SK-N-SH (cell line): Measurements from ENCODE around the gene S100A8. TPM values are rescaled to one million over a fixed set of nuclear protein-coding genes. Genes with fewer than 3 reads are reported as not detected.

Experiments used
- CTCF ChIA-PET: fragments of 300-600, 350-600 bp; formaldehyde crosslinking; extraction: SDS; loops from one replicate; lab custom pipeline; 2021; lab: Yijun Ruan, JAX
- POLR2A ChIA-PET: fragments of 350-600 bp; sonication (Branson Sonifier 250); formaldehyde crosslinking; extraction: SDS; loops from one replicate; lab custom pipeline; 2020; ENCODE audit warnings: antibody characterized with exemption, inconsistent platforms; lab: Yijun Ruan, JAX
- DNase-seq: peaks from one replicate; pipeline ENCODE4 v3.0.0; 2012
- H2AFZ ChIP-seq: fragments of 200-600 bp; sonication (generic); 2 replicates; pipeline ENCODE4 v1.8.1; 2016; ENCODE audit warnings: antibody characterized with exemption, mild to moderate bottlenecking, low read depth
- H3F3A ChIP-seq: fragments of 200-600 bp; sonication (generic); replicated peaks from 2 replicates; pipeline ENCODE3; 2016; ENCODE audit warnings: antibody characterized with exemption, mild to moderate bottlenecking; ENCODE audit not compliant: insufficient read depth
- H3K27ac ChIP-seq, 2 experiments: fragments of 200-500 bp in 1 of 2; fragments of 200-600 bp in 1 of 2; sonication (Bioruptor generic) in 1 of 2; sonication (generic), shearing (Covaris generic) in 1 of 2; 2 replicates each; pipeline versions ENCODE4 v1.5.1 to v1.6.1; 2014 to 2016; ENCODE audit warnings: low read depth in 2 of 2, inconsistent platforms in 1 of 2, low read length in 1 of 2, mild to moderate bottlenecking in 1 of 2, mixed read lengths in 1 of 2
- H3K27me3 ChIP-seq: fragments of 200-600 bp; sonication (generic), shearing (Covaris generic); 2 replicates; pipeline ENCODE4 v1.6.1; 2016; ENCODE audit warnings: mixed run types; ENCODE audit not compliant: insufficient read depth
- H3K36me3 ChIP-seq, 2 experiments: fragments of 200-500 bp in 1 of 2; fragments of 200-600 bp in 1 of 2; sonication (Bioruptor generic) in 1 of 2; sonication (generic) in 1 of 2; replicated peaks in 1 of 2; 2 replicates each; pipeline versions ENCODE3 to v1.5.1; 2014 to 2016; ENCODE audit warnings: low read length in 1 of 2, mild to moderate bottlenecking in 1 of 2; ENCODE audit not compliant: insufficient read depth in 2 of 2, control insufficient read depth in 1 of 2
- H3K4me1 ChIP-seq, 2 experiments: fragments of 200-500 bp in 1 of 2; fragments of 200-600 bp in 1 of 2; sonication (Bioruptor generic) in 1 of 2; sonication (generic), shearing (Covaris generic) in 1 of 2; 2 replicates each; pipeline versions ENCODE4 v1.5.1 to v1.6.1; 2014 to 2016; ENCODE audit warnings: low read depth in 1 of 2, low read length in 1 of 2, mixed run types in 1 of 2; ENCODE audit not compliant: insufficient read depth in 2 of 2, control insufficient read depth in 1 of 2
- H3K4me2 ChIP-seq: fragments of 200-600 bp; sonication (generic), shearing (Covaris generic); 2 replicates; pipeline ENCODE4 v1.6.1; 2017; ENCODE audit warnings: mixed run types
- H3K4me3 ChIP-seq, 2 experiments: fragments of 200-500 bp in 1 of 2; fragments of 200-600 bp in 1 of 2; sonication (Bioruptor generic) in 1 of 2; sonication (generic), shearing (Covaris generic) in 1 of 2; 2 replicates each; pipeline versions ENCODE4 v1.5.1 to v1.8.1; 2014 to 2016; ENCODE audit warnings: low read depth in 2 of 2, inconsistent platforms in 1 of 2, low read length in 1 of 2, mild to moderate bottlenecking in 1 of 2, mixed read lengths in 1 of 2, moderate library complexity in 1 of 2
- H3K79me2 ChIP-seq: fragments of 200-600 bp; sonication (generic); 2 replicates; pipeline ENCODE4 v1.8.1; 2017; ENCODE audit warnings: mild to moderate bottlenecking; ENCODE audit not compliant: insufficient read depth
- H3K9ac ChIP-seq: fragments of 200-600 bp; sonication (generic); 2 replicates; pipeline ENCODE4 v1.6.1; 2017; ENCODE audit warnings: mixed run types
- H3K9me2 ChIP-seq: fragments of 200-600 bp; sonication (generic); 2 replicates; pipeline ENCODE4 v1.6.1; 2017; ENCODE audit warnings: mixed run types
- H3K9me3 ChIP-seq: fragments of 200-600 bp; sonication (generic); 2 replicates; pipeline ENCODE4 v1.6.1; 2017; ENCODE audit warnings: mixed run types, mild to moderate bottlenecking, moderate library complexity
- H4K20me1 ChIP-seq: fragments of 200-600 bp; sonication (generic); 2 replicates; pipeline ENCODE4 v1.6.1; 2017; ENCODE audit warnings: mild to moderate bottlenecking, mixed run types; ENCODE audit not compliant: insufficient read depth
- CTCF ChIP-seq: fragments of 200-600 bp; sonication (generic); IDR thresholded peaks from 2 replicates; pipeline ENCODE4 v1.6.1; 2017; ENCODE audit warnings: antibody characterized with exemption, mild to moderate bottlenecking, moderate library complexity
- EP300 ChIP-seq, 2 experiments: IDR thresholded peaks; 2 replicates each; pipeline versions ENCODE4 v1.4.0 to v1.6.1; 2012; ENCODE audit warnings: borderline replicate concordance in 1 of 2, low read depth in 1 of 2, low read length in 1 of 2
- GABPA ChIP-seq: IDR thresholded peaks from 2 replicates; pipeline ENCODE4 v1.4.0; 2012; ENCODE audit warnings: low read depth, mild to moderate bottlenecking
- GATA2 ChIP-seq: sonication (generic); formaldehyde crosslinking; IDR thresholded peaks from 2 replicates; pipeline ENCODE4 v1.5.0; 2020; ENCODE audit warnings: mild to moderate bottlenecking, missing genetic modification reagents
- MEF2A ChIP-seq: IDR thresholded peaks from 2 replicates; pipeline ENCODE4 v1.4.0; 2012; ENCODE audit warnings: low read depth, borderline replicate concordance
- MXI1 ChIP-seq: IDR thresholded peaks from 2 replicates; pipeline ENCODE4 v1.6.1; 2012; ENCODE audit warnings: mild to moderate bottlenecking, low read depth, low read length, improper control_type of control experiment
- RXRA ChIP-seq: IDR thresholded peaks from 2 replicates; pipeline ENCODE4 v1.4.0; 2012; ENCODE audit warnings: low read depth, mild to moderate bottlenecking, borderline replicate concordance
- WGBS: methylation state at CpG from one replicate; pipeline ENCODE4 v1.1.6; 2017; ENCODE audit warnings: low lambda C conversion rate; 5-methylcytosine and 5-hydroxymethylcytosine counted together
- polyA plus RNA-seq, 3 experiments: library from polyadenylated mRNA; depleted of rRNA; stranded (reverse); fragments of >200 nt; gene quantifications; 2 replicates each; pipeline ENCODE4 v1.2.3, GENCODE V29; 2012

S100A8 gene
- polyA plus RNA-seq, 1 of the 3 experiments (the other 2 are of a cell fraction), result not detected

GRCh38 chr1:153397924-153398651, 7.2 kb upstream of the S100A8 start:
- no peaks in the 10 kb centered on the region for H3K9me2 ChIP-seq
- TF ChIP-seq RXRA (no peak), MXI1 (no peak), GATA2 (CRISPR knock-in tag) (no peak), MEF2A (no peak)
- WGBS, result 6% methylated on average over 4 of the region's 6 CpGs

GRCh38 chr1:153397051-153397923, 6.4 kb upstream of the S100A8 start:
- POLR2A ChIA-PET, result no interaction called here
- no peaks in the 10 kb centered on the region for H3K79me2 ChIP-seq
- TF ChIP-seq EP300 (IDR thresholded peaks at IDR 0.05; ENCODE audit: borderline replicate concordance in 1 of 2, low read depth in 1 of 2, low read length in 1 of 2), result no peak
- no peak for TF ChIP-seq GABPA
- TF ChIP-seq CTCF, result no peak
- no peaks in the 10 kb centered on the region for H3F3A ChIP-seq
- DNase-seq, result no peak
- no peak overlapping the region for H3K9ac ChIP-seq
- CTCF ChIA-PET, result interaction anchor here (1.2 kb wide), 1 partner anchor 45 kb away, joined by 3 read pairs; no protein-coding TSS in a partner anchor
- WGBS, result 17% methylated on average over 17 of the region's 19 CpGs
- H3K4me3 ChIP-seq, result no peak overlapping the region
- no peak overlapping the region for H3K4me2 ChIP-seq
- peaks cover 58% of the 10 kb centered on the region; the same call in 1 of the 2 replicates for H3K27me3 ChIP-seq
- H4K20me1 ChIP-seq, result no peaks in the 10 kb centered on the region
- H3K36me3 ChIP-seq, result no peaks in the 10 kb centered on the region
- no peaks in the 10 kb centered on the region for H3K9me2 ChIP-seq
- no peak overlapping the region for H2AFZ ChIP-seq
- H3K4me1 ChIP-seq, result no peaks in the 10 kb centered on the region
- H3K27ac ChIP-seq, result no peak overlapping the region
- H3K9me3 ChIP-seq, result no peaks in the 10 kb centered on the region

More at GRCh38 chr1:153397924-153398651, 7.2 kb upstream of the S100A8 start:
- DNase-seq, result no peak
- Histone ChIP-seq H3K79me2 (no peaks in the 10 kb centered on the region), H3K27me3 (peaks cover 58% of the 10 kb centered on the region; the same call in 1 of the 2 replicates), H3K9ac (no peak overlapping the region), H3K4me3 (no peak overlapping the region), H3F3A (no peaks in the 10 kb centered on the region), H3K27ac (no peak overlapping the region), H3K36me3 (no peaks in the 10 kb centered on the region), H4K20me1 (no peaks in the 10 kb centered on the region), H3K4me2 (no peak overlapping the region), H3K9me3 (no peaks in the 10 kb centered on the region), H3K4me1 (no peaks in the 10 kb centered on the region), H2AFZ (no peak overlapping the region)
- ChIA-PET POLR2A (no interaction called here), CTCF (no interaction called here)
